Umbilical cord (tissue), 2 donors: ENCODE results near the gene CCND2. TPM values are rescaled to one million over a fixed set of nuclear protein-coding genes. Genes with fewer than 3 reads are reported as not detected.
"Not testable (repeated sequence)": the region's sequence is repeated elsewhere in the genome, so short reads cannot be mapped to it uniquely, and the experiment has no call there.

ENCODE experiments used
- DNase-seq: peaks from one replicate; pipeline ENCODE4 v3.0.0-alpha.2; 2015; ENCODE audit warnings: low spot score
- total RNA-seq: library from RNA; depleted of rRNA; stranded (reverse); fragments of >200 nt; gene quantifications from one replicate; pipeline ENCODE4 v1.2.3, GENCODE V29; 2014; ENCODE audit warnings: low replicate concordance; ENCODE audit not compliant: insufficient read depth

The CCND2 gene
- 562 TPM for total RNA-seq

DNA sequence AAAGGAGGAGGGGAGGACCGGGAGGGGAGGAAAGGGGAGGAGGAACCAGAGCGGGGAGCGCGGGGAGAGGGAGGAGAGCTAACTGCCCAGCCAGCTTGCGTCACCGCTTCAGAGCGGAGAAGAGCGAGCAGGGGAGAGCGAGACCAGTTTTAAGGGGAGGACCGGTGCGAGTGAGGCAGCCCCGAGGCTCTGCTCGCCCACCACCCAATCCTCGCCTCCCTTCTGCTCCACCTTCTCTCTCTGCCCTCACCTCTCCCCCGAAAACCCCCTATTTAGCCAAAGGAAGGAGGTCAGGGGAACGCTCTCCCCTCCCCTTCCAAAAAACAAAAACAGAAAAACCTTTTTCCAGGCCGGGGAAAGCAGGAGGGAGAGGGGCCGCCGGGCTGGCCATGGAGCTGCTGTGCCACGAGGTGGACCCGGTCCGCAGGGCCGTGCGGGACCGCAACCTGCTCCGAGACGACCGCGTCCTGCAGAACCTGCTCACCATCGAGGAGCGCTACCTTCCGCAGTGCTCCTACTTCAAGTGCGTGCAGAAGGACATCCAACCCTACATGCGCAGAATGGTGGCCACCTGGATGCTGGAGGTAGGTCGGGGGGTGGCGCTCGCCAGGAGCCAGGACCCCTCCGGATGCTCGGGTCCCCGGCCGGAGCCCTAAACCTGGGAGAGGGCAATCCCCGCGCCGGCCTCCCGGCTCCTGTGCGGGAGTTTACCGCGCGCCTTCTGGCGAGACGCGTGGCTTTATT lies at the start of gene CCND2:
Gene CCND2, plus strand, starts transcription at position 111 of the 744 bp plus-strand sequence. Its CDS starts 279 bp downstream, at position 390.
- DNase-seq, result peak; percentile 98

DNA sequence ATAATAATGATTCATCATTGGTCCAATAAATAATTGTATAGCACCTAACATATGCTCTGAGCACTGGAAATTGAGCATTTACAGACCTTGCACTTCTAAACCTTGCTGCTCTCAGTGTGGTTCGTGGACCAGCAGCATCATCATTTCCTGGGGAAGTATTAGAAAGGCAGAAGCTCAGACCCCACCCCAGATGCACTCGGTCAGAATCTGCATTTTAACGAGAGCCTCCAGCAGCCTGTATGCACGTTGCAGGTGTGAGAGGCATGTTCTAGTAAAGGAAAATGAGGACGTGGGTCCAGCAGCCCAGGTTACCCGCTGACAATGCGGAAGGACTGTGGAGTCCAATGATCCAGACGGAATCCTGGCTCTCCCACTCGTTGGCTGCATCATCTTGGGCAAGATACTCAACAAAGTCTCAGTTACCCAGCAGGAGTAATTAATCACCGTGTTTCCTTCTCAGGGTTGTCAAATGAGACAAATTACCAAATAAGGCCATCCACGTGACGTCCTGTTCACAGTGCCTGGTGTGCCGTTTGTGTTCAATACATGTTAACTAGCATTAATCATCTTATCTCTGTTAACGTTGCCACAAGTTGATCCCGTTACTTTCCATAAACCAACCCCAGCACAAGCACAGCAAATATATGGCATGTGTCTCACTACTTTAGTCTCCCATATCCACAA lies 49.2 kb upstream of the CCND2 start:
- DNase-seq, result no peak

DNA sequence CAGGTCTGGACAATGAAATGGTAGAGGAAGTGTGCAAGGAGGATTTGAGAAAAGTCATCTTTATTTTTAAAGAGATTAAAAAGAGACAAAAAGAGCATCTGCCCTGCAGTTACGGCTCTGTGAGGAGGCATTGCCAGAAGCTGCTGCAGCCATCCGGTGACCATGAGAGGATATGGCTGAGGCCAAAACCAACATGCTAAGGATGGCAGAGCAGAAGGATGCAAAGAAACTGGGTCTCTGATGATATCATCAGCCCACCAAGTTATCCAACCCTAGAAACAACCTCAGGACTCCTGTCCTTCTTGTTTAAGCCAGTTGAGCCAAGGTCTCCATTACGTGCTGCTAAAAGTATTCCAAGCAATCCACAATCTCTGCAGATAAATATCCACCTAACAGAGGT lies 48.0 kb upstream of the CCND2 start:
- no peak for DNase-seq

DNA sequence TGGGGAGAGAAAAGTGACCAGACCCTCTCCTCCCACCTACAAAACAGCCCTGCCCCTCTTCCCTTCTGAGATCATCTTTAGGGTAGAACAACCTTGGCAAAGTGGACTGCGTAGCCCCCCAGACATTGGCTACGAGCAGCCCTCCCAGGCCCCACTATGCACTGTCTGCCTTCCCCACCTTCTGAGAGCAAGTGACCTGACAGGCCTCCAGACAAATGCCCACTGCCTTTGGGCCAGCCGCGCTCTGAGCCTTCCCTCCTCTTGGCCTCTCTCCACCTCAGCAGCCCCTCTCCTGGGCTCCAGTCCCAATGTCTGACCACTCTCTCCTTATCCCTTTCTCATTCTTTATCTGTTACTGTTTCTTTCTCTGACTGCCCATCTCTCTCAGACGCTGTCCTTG lies 46.5 kb upstream of the CCND2 start:
- no peak for DNase-seq

DNA sequence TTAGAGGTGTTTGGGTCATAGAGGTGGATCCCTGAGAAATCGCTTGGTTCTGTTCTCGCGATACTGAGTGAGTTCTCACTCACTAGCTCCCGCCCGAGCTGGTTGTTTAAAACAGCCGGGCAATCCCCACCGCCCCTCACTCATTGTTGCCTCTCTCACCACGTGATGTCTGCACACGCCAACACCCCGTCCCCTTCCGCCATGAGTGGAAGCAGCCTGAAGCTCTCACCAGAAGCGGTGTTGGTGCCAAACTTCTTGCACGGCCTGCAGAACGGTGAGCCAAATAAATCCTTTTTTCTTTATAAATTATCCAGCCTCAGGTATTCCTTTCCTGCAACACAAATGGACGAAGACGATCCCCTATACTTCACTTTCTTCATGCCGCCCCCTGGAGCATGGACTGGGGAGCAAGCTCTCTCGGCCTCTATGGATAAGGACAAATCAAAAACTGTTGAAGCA lies 45.4 kb upstream of the CCND2 start:
- no peak for DNase-seq

DNA sequence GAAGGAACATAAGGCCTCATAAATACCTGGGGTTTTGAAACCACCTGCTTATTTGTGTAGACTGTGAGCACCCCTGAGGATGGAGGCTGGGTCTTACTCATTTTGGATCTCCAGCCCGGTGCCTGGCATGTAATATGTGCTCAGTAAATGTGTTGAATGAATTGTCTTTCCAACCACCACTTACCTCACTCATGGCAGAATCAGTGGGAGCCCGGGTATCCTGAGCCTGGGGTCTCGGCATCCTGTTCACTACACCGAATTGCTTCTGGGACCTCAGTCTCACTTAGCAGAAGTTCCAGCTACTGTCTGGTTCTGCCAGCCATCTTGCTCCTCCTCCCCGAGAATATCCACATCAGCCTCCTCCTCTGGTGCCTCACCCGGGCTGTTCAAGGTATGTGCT lies 43.0 kb upstream of the CCND2 start:
- DNase-seq, result no peak

DNA sequence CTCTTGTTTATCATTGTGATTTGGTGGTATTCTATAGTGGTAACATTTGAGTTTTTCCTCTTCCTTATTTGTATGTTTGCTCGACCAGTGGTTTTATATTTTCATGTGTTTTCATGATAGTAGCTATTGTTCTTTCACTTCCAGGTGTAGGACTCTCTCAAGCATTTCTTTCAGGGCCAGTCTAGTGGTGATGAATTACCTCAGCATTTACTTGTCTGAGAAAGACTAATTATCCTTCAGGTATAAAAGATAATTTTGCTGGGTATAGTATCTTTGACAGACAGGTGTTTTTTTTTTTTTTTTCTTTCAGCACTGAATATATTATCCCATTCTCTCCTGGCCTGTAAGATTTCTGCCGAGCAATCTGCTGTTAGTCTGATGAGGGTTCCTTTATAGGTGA lies 35.0 kb upstream of the CCND2 start:
- no peak for DNase-seq

DNA sequence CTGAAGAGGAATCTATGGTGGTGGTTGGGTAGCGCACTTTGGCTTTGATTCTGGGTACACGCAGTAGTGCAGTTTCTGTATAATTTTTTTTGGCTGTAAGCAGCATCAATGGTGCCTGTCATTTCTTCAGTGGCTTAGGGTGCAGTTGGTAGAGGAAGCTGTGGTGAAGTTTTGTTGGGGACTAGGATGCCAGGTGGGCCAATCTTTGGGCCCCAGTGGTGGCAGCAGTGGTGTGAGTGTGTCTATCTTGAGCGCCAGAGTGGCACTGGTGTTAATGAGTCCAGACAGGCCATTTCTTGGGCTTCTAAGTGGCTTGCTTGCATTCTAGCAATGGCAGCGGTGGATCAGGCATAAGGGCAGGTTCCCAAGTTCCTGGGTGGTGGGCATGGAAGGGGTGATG lies 33.8 kb upstream of the CCND2 start:
- DNase-seq, result no peak

DNA sequence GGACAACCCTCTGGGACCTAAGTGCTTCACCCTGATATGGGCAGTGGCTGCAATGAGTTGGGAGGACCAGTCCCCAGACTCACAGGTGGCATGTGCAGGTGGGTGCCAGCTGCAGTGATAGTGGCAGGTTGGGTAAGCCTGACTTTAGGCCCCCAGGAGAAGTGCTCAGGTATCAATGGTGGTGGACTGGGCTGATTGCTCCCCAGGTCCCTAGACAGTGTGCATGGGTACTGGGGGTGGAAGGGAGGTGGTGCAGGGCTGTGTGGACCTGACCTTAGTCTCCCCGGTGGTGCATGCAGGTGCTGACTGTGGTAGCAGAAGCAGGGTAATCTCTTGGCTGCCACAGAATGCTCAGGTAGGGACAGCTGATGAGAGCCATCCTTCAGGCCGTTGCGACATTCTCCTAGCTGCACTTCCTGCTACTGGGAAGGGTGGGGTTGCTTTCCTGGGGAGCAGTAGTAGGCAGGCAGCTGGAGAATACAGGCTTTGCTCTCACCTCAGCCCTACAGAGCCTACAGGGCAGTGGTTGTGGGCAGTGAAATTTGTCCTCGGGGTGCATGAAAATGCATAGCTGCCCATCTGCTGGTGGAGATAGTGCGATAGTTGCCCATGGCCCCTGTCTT lies 33.3 kb upstream of the CCND2 start:
- no peak for DNase-seq

DNA sequence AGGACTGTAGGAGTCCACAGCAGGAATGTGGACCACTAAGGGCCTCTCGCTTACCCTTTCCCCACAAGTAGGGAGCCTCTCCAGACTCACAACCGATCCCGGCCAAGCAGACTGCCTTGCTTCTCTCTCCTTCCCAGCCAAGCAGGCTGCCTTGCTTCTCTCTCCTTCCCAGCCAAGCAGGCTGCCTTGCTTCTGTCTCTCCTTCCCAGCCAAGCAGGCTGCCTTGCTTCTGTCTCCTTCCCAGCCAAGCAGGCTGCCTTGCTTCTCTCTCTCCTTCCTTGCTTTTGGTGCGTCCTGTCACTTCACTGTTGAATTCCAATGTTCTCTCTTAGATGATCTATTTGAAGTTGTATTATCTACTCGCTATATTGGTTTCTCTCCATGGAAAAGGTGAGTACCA lies 32.6 kb upstream of the CCND2 start:
- DNase-seq, result no peak

DNA sequence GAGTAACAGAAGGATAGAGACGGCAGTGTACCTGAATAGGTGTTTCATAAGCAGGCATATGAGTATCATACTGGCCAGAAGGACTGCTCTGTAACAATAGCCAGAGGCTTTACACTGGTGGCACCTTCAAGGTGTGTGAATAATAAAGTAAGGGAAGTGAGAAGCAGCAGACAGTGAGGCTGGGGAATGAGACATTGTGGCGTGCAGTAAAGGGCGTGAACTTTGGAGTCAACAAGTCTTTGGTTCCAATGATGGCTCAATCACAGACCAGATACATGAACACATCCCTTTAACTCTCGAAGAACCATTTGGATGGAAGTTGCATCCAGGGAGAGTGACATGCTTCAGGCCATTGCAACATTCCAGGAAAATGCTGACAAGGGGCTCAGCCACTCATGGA lies 32.0 kb upstream of the CCND2 start:
- no peak for DNase-seq

DNA sequence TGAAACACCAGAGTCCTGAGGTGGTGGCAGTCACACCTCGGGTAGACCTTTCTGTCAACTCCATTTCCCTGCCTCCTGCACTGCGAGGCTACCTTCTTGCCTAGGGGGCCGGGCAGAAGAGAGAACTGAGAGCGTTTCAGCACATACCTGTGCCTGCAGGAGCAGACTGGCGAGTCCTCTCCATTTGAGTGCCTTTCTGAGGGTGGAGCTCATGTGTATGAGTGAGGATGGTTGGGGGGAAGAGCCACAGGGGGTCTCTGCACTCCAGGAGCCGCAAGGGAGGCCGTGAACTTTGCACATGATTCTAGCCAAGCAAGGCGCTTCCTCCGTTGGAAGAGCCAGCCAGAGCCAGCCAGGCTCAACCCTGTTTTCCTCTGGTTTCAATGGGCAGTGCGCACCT lies 31.0 kb upstream of the CCND2 start:
- DNase-seq, result no peak

DNA sequence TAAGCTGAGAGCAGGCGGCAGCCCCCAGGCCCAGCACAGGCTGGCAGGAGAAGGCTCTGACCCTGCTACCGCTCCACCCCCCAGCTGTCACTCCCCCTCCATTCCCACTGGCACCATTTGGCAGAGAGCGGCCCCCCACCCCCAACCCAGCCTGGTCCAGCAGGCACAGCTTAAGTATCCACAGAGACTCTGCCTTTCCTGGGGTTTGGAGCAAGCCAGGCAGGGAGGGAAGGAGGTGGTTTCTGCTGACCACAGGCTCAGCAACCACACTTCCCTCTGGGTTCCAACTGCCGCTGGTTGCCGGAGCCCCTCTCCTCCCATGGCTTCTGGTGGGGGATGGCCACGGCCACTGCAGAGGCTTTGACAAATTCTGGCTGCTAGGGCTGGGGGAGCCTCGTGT lies 30.5 kb upstream of the CCND2 start:
- DNase-seq, result no peak

DNA sequence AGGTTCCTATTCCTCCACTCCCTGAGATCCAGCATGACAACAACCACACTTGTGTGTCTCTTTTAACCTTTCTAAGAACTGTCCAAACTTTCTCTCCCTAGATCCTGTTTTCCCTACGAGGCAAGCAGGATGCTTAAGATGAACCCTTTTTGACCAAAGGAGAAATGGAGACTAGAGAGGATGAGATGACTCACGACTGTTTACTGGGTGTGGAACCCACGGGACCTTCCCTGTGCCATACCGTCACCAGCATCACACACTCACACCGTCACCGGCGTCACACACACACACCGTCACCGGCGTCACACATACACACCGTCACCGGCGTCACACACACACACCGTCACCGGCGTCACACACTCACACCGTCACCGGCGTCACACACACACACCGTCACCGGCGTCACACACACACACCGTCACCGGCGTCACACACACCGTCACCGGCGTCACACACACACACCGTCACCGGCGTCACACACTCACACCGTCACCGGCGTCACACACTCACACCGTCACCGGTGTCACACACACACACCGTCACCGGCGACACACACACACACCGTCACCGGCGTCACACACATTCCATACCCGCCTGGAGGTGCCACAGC lies 30.0 kb upstream of the CCND2 start:
- DNase-seq, result not testable (repeated sequence)

DNA sequence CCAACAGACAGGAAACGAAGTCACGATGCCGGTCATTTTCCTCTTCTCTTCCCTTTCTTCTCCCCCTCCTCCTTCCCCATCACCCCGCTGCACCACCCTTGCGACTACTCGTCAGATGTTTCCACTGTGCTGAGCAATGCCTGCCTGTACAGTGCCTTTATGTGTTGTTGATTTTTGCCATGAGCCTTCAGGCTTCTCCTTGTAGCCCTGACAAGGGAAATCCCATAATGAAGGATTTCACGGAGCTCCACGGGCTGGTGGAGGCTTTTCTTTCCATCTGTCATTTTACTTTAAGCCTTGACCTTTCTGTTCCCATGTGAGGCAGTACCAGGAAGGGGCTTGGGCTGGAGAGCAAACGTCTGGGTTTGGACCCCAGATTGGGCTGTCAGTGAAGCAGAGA lies 28.7 kb upstream of the CCND2 start:
- no peak for DNase-seq

DNA sequence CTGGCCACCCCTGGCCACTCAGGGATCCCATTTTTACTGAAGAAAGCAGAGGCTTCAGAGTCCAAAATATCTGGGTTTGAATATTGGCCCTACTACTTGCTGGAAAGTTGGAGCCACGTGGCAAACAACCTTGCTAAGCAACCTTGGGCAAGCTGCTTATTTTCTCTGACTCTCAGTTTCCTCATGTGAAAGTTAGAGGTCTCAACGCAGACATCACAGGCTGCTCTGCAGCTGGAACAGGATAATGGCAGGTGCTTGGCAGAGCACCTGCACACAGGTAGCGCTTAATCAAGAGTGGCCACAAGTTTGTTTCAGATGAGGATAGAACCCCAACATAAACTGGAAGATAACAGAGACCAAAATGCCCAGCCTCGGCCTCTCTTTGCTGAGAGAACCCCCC lies 28.1 kb upstream of the CCND2 start:
- DNase-seq, result no peak

DNA sequence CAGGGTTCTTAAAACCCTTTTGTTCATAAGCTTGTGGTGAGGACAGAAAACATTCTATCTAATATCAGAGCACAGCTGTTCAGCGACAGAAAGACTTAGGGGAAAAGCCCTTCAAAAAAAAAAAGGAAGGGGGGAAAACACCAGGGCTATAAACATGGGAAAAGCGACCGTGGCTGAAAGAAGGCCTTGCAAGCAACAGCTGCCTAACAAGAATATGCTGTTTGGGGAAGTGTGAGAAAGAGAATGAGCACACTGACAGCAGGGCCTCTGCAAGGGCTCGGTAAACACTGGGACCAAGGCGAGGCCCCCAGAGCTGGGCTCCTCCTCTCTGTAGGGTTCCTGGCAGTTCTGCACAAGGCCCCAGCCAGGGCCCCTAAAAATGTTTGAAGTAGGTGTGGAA lies 27.4 kb upstream of the CCND2 start:
- peak; percentile 77 for DNase-seq

DNA sequence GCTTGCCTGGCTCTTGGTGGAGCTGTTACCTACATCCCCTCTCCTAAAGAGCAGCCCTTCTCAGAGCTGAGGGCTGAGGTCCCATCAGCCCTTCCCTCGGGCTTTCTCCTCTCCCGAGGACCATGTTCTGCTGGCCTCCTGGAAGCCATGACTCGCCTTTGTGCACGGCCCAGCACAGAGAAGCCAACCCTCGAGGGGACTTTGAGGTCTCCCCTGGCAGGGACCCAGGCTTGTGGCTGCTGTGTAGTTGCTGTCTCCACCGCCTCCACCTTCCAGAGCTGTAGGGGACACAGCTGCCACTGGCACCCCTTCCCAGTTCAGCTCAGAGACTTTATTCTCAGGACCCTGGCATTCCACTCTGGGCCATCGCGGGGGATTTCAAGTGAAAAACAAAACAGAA lies 22.9 kb upstream of the CCND2 start:
- no peak for DNase-seq

DNA sequence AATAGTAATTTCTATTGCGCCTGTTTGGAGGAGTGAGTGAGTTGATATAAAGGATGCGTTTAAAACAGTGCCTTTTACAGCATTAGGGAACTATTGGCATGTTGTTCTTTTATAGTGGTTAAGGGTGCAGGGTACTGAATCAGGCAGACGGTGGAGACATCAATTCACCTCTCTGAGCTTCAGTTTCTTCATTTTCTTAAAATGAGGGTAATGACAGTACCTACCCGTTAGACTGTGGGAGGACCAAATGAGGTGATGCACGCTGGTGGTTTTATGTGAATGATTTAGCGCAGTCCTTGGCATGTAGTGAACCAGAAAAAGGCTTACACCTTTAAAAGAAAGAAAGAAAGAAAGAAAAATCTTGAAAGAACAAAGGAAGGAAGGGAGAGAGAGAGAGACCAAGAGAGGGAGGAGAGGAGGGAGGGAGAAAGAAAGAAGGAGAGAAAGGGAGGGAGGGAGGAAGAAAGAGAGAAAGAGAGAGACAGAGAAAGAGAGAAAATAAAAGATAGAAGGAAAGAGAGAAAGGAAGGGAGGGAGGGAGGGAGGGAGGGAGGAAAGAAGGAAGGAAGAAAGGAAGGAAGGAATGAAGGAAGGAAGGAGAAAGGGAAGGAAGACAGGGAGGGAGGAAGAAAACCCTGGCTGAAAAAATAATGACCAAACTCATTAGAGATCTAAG lies 22.2 kb upstream of the CCND2 start:
- DNase-seq, result no peak

DNA sequence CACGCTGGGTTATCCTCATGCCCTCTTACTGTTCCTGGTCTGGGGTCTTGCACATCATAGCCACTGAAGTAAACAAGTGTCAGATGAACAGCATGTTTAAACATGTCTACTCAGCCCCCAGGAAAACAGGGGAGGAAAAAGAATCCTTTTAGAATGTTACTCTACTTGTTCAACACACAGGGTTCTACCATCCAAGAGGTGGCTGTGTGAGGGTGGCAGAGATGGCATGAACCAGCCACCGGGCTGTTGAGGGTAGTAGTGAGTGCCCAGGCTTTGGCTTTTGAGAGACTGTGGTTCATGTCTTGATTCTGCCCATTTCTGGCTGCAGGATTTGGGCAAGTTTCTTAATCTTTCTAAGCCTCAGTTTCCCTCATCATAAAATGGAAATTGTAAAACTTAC lies 21.6 kb upstream of the CCND2 start:
- DNase-seq, result no peak

DNA sequence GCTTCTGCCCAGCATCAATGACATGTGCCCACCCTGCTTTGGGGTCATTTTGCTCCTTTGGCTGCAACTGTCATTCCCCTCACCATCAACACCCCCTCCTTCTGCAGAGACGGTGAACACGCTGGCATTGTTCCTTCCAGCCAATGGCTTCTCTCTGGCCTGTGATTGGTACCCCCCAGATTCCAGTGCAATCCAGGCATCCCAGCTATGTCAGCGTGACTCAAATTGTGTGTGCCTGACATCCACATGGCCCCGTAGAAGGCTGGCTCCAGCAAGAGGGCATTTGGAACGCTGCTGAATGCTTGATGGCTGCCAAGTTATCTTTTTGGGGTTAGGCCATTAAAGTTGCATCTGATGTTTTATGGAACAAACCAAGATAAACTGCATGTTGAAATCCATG lies 21.0 kb upstream of the CCND2 start:
- DNase-seq, result peak; percentile 70
